Transverse colon (tissue), 4 donors: Measurements from ENCODE around the gene SPAG7. TPM values are rescaled to one million over a fixed set of nuclear protein-coding genes. Genes with fewer than 3 reads are reported as not detected.

Experiments
- DNase-seq: peaks from one replicate; pipeline ENCODE4 v3.0.0-alpha.2; 2019
- H3K27ac ChIP-seq, 4 donors: fragments of 200-600 bp; sonication (generic); 2 replicates each; pipeline ENCODE4 v1.5.1; 2016 to 2018; ENCODE audit warnings: inconsistent platforms in 4 of 4
- H3K27me3 ChIP-seq: fragments of 200-600 bp; sonication (generic); 2 replicates; pipeline ENCODE4 v1.5.1; 2017; ENCODE audit warnings: inconsistent platforms
- H3K36me3 ChIP-seq, 4 donors: fragments of 200-600 bp; sonication (generic); 2 replicates each; pipeline ENCODE4 v1.5.1; 2017 to 2019; ENCODE audit warnings: inconsistent platforms in 4 of 4
- H3K4me1 ChIP-seq, 4 donors: fragments of 200-600 bp; sonication (generic); 2 replicates each; pipeline ENCODE4 v1.5.1; 2017 to 2020; ENCODE audit warnings: inconsistent platforms in 4 of 4
- H3K4me3 ChIP-seq, 4 donors: fragments of 200-600 bp; sonication (generic); 1 replicate in 1 of 4; 2 replicates in 3 of 4; pipeline versions ENCODE4 v1.5.1 to v1.6.1; 2017 to 2019; ENCODE audit warnings: inconsistent platforms in 4 of 4
- H3K9me3 ChIP-seq, 2 donors: fragments of 200-600 bp; sonication (generic); 2 replicates each; pipeline ENCODE4 v1.5.1; 2017 to 2019; ENCODE audit warnings: inconsistent platforms in 2 of 2
- EP300 ChIP-seq: sonication (generic); formaldehyde crosslinking; IDR thresholded peaks from one replicate; pipeline ENCODE4 v1.6.1; 2017; ENCODE audit warnings: antibody characterized with exemption, low read depth
- POLR2A ChIP-seq: fragments of 450-650 bp; IDR thresholded peaks from one replicate; pipeline ENCODE4 v1.6.1; 2016; ENCODE audit warnings: antibody characterized with exemption, mild to moderate bottlenecking, moderate library complexity
- POLR2AphosphoS5 ChIP-seq, 3 donors: sonication (generic); formaldehyde crosslinking; IDR thresholded peaks; one replicate each; pipeline ENCODE4 v1.6.1; 2016; ENCODE audit warnings: antibody characterized with exemption in 3 of 3
- WGBS, 2 donors: methylation state at CpG; one replicate each; pipeline ENCODE4 v1.1.5; 2018; ENCODE audit warnings: low coverage in 1 of 2; 5-methylcytosine and 5-hydroxymethylcytosine counted together
- in situ Hi-C, 4 donors: fragments of 200-750 bp; cut with MboI; loops; one replicate each; pipeline versions ENCODE4 v1.15.0 to v1.15.1; 2017; ENCODE audit warnings: low sequenced_read_pairs in 3 of 4, low pct_ligation_motif_present in 1 of 4, low pct_unique_long_range_greater_than_20kb in 1 of 4
- intact Hi-C: fragments of 100-400 bp; cut with DNase I; formaldehyde crosslinking; loops from one replicate; pipeline ENCODE4 v1.15.1; 2023; ENCODE audit warnings: low total_unique reads
- total RNA-seq, 4 donors: library from RNA; depleted of rRNA; stranded (reverse); fragments of >200 nt; gene quantifications; one replicate each; pipeline ENCODE4 v1.1.0, GENCODE V29; 2016
- TF ChIP-seq, protein P1 (sequence below), 5 experiments: fragments of 200-600 bp in 3 of 5; fragments of 450-650 bp in 2 of 5; sonication (generic) in 3 of 5; IDR thresholded peaks; 1 replicate in 2 of 5; 2 replicates in 3 of 5; pipeline ENCODE4 v1.5.1; 2016 to 2017; ENCODE audit warnings: antibody characterized with exemption in 5 of 5, inconsistent platforms in 3 of 5, mild to moderate bottlenecking in 2 of 5, moderate library complexity in 1 of 5

Gene SPAG7
- total RNA-seq, 4 donors from 2014 or later = 8.2 to 64.7 (median 47.4) TPM

DNA sequence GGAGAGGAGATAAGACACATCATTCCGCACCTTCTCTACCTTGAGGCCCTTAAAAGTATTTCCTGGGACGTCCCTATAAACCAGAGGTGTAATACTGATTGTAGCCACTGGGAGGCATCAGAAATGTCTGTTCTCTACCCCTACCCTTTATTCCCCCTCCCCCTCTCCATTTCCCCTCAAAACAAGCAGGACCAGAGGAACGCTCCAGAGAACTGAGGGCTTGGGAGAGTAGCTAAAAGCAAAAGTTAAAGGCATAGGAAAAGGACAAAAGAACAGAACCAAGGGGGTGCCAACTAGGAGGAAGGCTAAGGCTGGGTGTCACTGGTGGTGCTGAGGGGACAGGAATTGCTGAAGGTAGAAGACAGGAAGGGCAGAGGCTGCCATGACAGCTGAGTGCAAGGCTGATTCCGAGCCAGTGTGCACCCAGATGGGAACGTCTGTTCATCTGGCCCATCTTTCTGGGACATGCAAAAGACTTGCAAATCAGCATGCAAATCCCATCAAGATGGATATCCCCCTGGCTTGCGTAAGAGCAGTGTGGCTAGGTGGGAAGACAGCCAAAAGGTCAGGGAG lies 13.1 kb upstream of the SPAG7 start:
- intact Hi-C loops = loop anchor here (10.0 kb wide), 1 partner anchor 46 kb away; the partner anchor contains the start of gene GP1BA
- in situ Hi-C loops = no loop called here
- 18 to 43% methylated on average over 4 to 6 of the region's 6 CpGs for WGBS, 2 donors
- Histone ChIP-seq H3K4me1 (peaks cover 0 to 11% (median 2%) of the 10 kb centered on the region in 4 donors), H3K9me3 (no peaks in the 10 kb centered on the region), H3K4me3 (no peak overlapping the region), H3K27me3 (no peaks in the 10 kb centered on the region), H3K36me3 (peaks cover 0 to 29% (median 5%) of the 10 kb centered on the region in 4 donors), H3K27ac (no peak overlapping the region)
- DNase-seq = no peak
- no peak for TF ChIP-seq POLR2A
- TF ChIP-seq, protein P1, sequence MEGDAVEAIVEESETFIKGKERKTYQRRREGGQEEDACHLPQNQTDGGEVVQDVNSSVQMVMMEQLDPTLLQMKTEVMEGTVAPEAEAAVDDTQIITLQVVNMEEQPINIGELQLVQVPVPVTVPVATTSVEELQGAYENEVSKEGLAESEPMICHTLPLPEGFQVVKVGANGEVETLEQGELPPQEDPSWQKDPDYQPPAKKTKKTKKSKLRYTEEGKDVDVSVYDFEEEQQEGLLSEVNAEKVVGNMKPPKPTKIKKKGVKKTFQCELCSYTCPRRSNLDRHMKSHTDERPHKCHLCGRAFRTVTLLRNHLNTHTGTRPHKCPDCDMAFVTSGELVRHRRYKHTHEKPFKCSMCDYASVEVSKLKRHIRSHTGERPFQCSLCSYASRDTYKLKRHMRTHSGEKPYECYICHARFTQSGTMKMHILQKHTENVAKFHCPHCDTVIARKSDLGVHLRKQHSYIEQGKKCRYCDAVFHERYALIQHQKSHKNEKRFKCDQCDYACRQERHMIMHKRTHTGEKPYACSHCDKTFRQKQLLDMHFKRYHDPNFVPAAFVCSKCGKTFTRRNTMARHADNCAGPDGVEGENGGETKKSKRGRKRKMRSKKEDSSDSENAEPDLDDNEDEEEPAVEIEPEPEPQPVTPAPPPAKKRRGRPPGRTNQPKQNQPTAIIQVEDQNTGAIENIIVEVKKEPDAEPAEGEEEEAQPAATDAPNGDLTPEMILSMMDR (IDR thresholded peaks at IDR 0.05) = peak; percentile 83 to 90 (median 84)

DNA sequence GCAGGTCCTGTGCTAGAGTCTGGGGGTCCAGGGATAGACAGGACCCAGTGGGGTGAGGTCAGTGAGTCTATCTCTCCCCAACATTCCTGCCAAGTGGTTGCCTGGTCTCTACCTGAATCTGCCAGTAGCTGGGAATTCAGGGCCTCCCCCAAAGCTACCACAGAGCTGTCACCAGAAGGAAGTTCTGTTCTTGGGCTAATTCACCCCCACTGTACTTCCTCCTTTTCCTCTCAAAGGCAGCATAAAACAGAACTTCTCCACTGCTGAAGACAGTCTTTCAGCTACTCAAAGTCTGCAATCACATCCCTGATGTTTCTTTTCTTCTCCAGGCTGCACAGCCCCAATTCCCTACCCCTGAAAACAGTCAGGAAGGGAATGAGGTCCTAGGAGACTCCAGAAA lies 11.1 kb upstream of the SPAG7 start:
- in situ Hi-C loops = loop anchor here in 1 of 4 donors (10.0 kb wide), 1 partner anchor 64 kb away; no protein-coding TSS in a partner anchor
- Histone ChIP-seq H3K4me1 (peaks cover 0 to 8% (median 0%) of the 10 kb centered on the region in 4 donors), H3K27ac (no peak overlapping the region), H3K36me3 (peaks cover 0 to 29% (median 10%) of the 10 kb centered on the region in 4 donors), H3K27me3 (no peaks in the 10 kb centered on the region), H3K9me3 (no peaks in the 10 kb centered on the region), H3K4me3 (no peak overlapping the region)
- intact Hi-C loops = loop anchor here (10.0 kb wide), 1 partner anchor 86 kb away; no protein-coding TSS in a partner anchor
- DNase-seq = no peak
- TF ChIP-seq, protein P1 (IDR thresholded peaks at IDR 0.05) = no peak
- TF ChIP-seq POLR2AphosphoS5 (IDR thresholded peaks at IDR 0.05) (no peak), EP300 (no peak), POLR2A (no peak)

DNA sequence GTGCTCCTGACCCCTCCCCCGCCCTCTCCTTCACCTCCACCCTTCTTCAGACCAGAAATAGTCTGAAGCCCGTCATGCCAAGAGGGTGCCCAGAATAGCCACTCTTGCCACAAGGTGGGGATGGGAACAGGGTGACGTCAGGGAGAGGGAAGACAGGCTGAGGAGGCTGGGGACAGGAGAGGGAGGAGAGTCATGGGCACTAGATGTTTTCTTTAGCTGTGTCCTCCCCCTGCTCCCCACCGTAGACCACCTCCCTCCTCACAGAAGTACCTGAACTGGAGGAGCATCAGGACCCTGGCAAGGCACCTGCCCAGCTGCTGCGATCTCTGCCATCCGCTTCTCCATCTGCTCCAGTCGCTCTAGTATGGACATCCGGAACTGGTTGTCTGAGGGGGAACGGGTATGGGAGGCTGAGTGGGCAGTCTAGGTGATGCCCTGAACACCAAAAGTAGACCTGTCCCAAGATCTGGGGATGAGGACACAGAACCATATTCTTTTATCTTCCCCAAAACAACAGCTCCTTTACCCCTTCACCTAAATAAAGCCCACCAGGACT lies 6.6 kb upstream of the SPAG7 start:
- TF ChIP-seq POLR2AphosphoS5 (IDR thresholded peaks at IDR 0.05) = no peak
- TF ChIP-seq, protein P1 (IDR thresholded peaks at IDR 0.05) = no peak
- TF ChIP-seq POLR2A = no peak
- TF ChIP-seq EP300 = no peak
- Histone ChIP-seq H3K36me3 (peaks cover 0 to 47% (median 20%) of the 10 kb centered on the region in 4 donors), H3K4me1 (peaks cover 0 to 7% (median 5%) of the 10 kb centered on the region in 4 donors), H3K9me3 (no peaks in the 10 kb centered on the region), H3K4me3 (no peak overlapping the region), H3K27me3 (no peaks in the 10 kb centered on the region), H3K27ac (no peak overlapping the region)
- in situ Hi-C loops (loop anchor here in 1 of 4 donors (10.0 kb wide), 1 partner anchor 59 kb away; no protein-coding TSS in a partner anchor), intact Hi-C loops (loop anchor here (10.0 kb wide), 1 partner anchor 91 kb away; no protein-coding TSS in a partner anchor)
- 90% methylated on average over 9 of the region's 9 CpGs; no CpG with 5 or more reads in 1 of the 2 donors for WGBS, 2 donors
- no peak for DNase-seq

DNA sequence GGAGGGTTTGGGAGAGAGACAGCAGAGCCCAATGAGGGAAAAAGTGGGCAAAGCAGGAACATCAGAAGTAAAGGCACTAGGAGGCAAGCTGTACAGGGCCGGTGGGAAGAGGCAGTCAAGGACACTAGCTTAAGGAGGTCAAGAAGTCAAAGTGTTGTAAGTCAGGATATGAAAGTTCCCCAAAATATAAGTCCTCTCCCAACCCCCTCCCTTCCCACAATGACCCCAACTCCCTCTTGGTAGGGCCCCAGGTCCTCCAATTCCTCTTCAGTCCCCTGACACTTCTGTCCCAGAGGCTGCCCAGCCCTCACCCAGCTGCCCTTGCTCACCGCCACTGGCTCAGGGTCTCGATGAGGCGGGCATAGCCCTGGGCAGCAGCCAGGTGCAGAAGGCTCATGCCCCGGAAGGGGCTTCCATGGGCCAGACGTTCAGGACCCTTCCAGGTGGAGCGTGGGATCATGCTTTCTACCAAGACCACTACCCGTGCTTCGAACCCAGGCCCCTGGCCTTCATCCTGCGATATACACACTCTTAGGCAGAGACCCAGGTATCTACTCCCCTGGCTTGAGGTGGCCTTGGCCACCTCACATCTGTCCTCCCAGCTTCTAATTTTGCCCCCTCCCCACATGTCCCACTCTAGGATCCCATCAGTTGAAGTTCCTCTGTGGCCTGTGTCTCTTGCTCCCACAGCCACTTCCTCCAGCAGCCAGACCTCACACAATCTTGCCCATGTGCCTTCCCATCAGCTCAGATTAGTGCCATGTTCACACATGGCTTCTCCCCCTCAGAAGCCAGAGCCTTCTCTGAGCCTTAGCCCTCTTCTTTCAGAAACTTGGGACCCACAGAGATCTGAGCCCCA lies 5.9 kb upstream of the SPAG7 start:
- peaks cover 6 to 14% (median 12%) of the 10 kb centered on the region in 4 donors for H3K4me1 ChIP-seq
- DNase-seq = no peak
- intact Hi-C loops = loop anchor here (10.0 kb wide), 1 partner anchor 91 kb away; no protein-coding TSS in a partner anchor
- no peak for TF ChIP-seq EP300
- TF ChIP-seq, protein P1 (IDR thresholded peaks at IDR 0.05) = no peak
- no peak for TF ChIP-seq POLR2A
- TF ChIP-seq POLR2AphosphoS5 (IDR thresholded peaks at IDR 0.05) = no peak
- no peaks in the 10 kb centered on the region for H3K27me3 ChIP-seq
- no peak overlapping the region for H3K27ac ChIP-seq
- H3K36me3 ChIP-seq = peaks cover 0 to 47% (median 17%) of the 10 kb centered on the region in 4 donors
- in situ Hi-C loops = loop anchor here in 1 of 4 donors (10.0 kb wide), 1 partner anchor 59 kb away; no protein-coding TSS in a partner anchor
- WGBS, 2 donors = 92% methylated on average over 10 of the region's 10 CpGs; no CpG with 5 or more reads in 1 of the 2 donors
- H3K9me3 ChIP-seq = no peaks in the 10 kb centered on the region
- H3K4me3 ChIP-seq = no peak overlapping the region
